Measurements from ENCODE around the gene POLR3GL.

POLR3GL gene

GRCh38 chr1:145977486-145978470 is 13.3 kb downstream of the POLR3GL start:
- DNase-seq = no peak

- DNase-seq = no peak
Observed at GRCh38 chr1:145978471-145978853, 14.0 kb downstream of the POLR3GL start.

GRCh38 chr1:145978854-145979745 is 14.6 kb downstream of the POLR3GL start:
- peak; percentile 90 for DNase-seq

- no peak for DNase-seq
Observed at GRCh38 chr1:145979746-145980456, 15.4 kb downstream of the POLR3GL start.

GRCh38 chr1:145980457-145980994 is 16.0 kb downstream of the POLR3GL start:
- DNase-seq = no peak

GRCh38 chr1:145982010-145982723 is 17.7 kb downstream of the POLR3GL start:
- DNase-seq = no peak

- DNase-seq = no peak
Observed at GRCh38 chr1:145983206-145983675, 18.8 kb downstream of the POLR3GL start.

GRCh38 chr1:145983960-145984830 is 19.7 kb downstream of the POLR3GL start:
- no peak for DNase-seq

GRCh38 chr1:145985129-145985501 is 20.6 kb downstream of the POLR3GL start:
- no peak for DNase-seq

GRCh38 chr1:145985502-145986439 is 21.3 kb downstream of the POLR3GL start:
- no peak for DNase-seq

- no peak for DNase-seq
Observed at GRCh38 chr1:145986551-145986950, 22.1 kb downstream of the POLR3GL start.

- no peak for DNase-seq
Observed at GRCh38 chr1:145987926-145988325, 23.4 kb downstream of the POLR3GL start.

GRCh38 chr1:145988773-145989172 is 24.3 kb downstream of the POLR3GL start:
- DNase-seq = no peak

- no peak for DNase-seq
Observed at GRCh38 chr1:145990249-145990855, 25.9 kb downstream of the POLR3GL start.

GRCh38 chr1:145991735-145992412 is 27.4 kb downstream of the POLR3GL start:
- no peak for DNase-seq

GRCh38 chr1:145992502-145992936 is 28.0 kb downstream of the POLR3GL start:
- DNase-seq = no peak

GRCh38 chr1:145992958-145993617 is 28.6 kb downstream of the POLR3GL start:
- DNase-seq = no peak

All from GOT3 (cell line).